Suprapubic skin (tissue), 3 donors: ENCODE measurements around the gene RELN.

ENCODE experiments used
- EP300 ChIP-seq: sonication (generic); formaldehyde crosslinking; IDR thresholded peaks from one replicate; pipeline ENCODE4 v1.6.1; 2017; ENCODE audit warnings: antibody characterized with exemption
- TF ChIP-seq, protein P1 (sequence below), 2 donors: fragments of 200-600 bp in 1 of 2; fragments of 450-650 bp in 1 of 2; sonication (generic) in 1 of 2; IDR thresholded peaks; one replicate each; pipeline ENCODE4 v1.5.1; 2016 to 2019; ENCODE audit warnings: antibody characterized with exemption in 2 of 2, mild to moderate bottlenecking in 1 of 2, moderate library complexity in 1 of 2

DNA sequence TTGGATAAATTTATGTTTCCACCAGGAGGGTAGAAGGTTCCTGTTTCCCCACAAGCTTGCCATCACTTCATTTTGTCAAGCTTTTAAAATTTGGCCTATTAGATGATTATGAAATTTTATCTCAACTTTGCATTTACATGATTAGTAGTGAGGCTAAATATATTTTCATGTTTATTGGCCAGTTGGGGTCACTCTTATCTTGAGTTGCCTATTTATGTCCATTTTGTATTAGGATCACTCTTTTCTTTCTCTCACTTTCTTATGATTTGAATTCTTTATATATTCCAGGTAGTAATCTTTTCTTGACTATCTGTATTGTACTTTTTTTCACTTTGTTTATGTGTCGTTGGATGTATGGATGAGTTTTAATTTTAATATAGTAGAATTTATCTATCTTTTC, 324.9 kb downstream of the RELN start:
- TF ChIP-seq, protein P1, sequence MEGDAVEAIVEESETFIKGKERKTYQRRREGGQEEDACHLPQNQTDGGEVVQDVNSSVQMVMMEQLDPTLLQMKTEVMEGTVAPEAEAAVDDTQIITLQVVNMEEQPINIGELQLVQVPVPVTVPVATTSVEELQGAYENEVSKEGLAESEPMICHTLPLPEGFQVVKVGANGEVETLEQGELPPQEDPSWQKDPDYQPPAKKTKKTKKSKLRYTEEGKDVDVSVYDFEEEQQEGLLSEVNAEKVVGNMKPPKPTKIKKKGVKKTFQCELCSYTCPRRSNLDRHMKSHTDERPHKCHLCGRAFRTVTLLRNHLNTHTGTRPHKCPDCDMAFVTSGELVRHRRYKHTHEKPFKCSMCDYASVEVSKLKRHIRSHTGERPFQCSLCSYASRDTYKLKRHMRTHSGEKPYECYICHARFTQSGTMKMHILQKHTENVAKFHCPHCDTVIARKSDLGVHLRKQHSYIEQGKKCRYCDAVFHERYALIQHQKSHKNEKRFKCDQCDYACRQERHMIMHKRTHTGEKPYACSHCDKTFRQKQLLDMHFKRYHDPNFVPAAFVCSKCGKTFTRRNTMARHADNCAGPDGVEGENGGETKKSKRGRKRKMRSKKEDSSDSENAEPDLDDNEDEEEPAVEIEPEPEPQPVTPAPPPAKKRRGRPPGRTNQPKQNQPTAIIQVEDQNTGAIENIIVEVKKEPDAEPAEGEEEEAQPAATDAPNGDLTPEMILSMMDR (IDR thresholded peaks at IDR 0.05) = no peak
- TF ChIP-seq EP300 = no peak
